Globus pallidus (tissue), 1 donor: ENCODE data around the gene SPARC.

Experiments
- DNase-seq: peaks from one replicate; pipeline ENCODE4 v3.0.0-alpha.2; 2015; ENCODE audit warnings: low spot score

Gene SPARC

DNA sequence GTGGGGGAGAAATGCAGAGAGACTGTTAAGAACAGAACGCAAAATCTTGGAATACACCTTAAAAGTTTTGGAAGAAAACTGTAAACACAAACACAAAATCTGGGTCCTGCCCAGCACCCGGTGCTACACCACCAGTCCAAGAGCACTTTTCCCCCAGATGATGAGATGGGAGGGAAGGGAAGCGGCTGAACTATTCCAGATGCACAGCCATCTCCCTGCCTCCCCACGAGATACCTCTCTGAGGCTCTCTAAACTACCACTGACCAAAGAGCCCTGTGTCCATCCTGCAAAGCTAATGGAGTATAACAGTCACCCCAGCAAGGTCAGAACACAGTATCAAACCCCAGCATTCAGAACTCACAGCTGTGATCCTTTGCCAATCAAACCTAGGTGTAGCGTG lies 8.0 kb downstream of the SPARC start:
- no peak for DNase-seq

DNA sequence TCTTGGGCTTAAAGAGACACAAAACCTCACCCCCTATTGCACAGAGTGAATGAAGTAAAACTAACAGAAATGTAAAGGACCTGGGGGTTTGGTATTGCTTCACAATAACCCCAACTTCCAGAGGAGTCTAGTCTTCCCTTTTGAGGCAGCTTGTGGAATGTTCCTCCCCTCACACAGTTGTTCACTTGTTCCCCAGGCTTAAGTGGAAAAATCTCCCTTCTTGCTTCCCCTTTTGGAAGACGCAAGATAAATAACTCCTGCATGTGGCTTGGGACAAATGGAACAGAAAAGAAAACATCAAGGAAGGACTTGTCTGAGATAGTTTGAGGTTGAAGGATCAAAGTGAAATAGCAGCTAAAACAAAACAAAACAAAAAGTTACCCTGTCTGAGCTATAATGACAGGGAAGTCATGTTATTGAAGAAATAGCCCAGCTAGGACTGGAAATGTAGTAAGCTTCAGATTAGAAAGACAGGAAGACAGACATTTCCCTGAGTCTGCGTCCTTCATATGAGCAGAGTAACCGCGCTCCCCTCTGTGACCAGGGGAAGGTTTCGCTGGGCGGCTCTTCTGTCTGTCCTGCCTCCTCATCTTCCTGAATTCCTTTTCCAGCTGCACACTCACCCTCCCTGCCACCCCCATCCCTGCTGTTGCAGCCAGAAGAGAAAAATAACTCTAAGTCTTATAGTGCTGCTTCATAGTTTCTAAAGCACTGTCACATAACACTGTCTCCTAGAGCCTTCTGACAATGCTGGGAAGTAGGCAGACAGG lies 8.8 kb downstream of the SPARC start:
- DNase-seq = no peak

DNA sequence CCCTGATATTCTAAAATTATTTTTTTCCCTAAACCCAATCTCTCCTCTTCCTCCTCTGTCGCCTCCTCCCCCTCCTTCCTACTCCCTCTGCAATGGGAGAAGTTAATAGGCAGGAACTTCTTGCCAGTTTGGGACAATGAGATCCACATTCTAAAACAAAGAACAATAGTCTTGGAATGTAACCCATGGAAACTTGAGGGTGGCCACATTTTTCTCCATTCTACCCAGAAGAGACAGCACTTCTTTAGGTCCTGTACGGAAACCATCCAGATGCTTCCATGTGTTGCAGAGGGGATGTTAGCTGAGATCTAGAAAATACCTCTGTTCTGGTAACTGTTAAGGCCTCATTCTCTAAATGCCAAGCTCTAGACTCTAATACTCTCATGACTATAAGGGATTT lies 10.0 kb downstream of the SPARC start:
- no peak for DNase-seq

DNA sequence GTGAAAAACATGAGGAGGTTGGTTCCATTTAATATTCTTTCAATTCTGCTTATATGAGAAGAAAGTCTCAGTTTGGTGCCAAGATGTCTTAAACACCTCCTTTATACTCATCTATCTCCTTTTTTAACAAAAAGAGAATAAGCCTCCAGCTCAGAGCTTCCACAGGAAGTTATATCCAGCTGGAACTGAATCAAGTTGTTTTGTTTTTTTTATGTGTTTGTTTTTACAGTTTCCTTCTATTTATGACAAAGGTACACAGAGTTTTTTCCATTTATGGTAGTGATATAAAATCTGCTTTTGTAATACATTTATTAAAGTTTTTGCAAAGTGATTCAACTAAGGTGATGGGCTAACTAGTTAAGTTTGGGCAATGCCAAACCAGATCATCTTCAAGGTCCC lies 10.4 kb downstream of the SPARC start:
- DNase-seq = no peak

DNA sequence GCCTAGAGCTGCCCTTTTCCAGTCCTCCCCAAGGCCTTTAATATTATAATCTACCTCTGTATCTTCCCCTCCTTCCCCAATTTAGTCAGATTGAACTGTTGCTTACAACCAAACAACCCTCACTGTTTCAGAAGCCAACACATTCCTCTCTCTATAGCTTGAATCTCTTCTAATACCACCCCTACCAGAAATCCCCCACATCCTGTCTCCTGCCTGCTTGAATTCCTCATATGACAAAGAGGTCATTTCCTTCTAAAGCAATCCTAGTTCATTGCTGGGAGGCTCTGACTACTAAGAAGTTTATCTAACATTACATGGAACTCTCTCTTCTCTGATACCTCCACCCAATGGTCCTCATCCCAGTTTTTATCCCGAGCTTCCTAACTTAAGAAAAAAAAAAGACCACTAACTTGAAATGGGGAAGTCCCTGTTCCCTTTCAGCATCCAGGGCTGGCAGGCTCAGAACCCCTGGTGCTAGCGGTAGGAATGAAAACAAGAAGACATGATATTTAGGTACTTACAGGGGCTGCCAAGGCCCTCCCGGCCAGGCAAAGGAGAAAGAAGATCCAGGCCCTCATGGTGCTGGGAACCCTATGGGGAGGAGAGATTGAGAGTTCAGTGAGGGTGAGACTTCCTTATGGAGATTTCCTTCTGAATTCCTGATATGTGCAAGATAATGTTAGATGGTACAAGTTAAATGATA lies 11.0 kb downstream of the SPARC start:
- DNase-seq = no peak

DNA sequence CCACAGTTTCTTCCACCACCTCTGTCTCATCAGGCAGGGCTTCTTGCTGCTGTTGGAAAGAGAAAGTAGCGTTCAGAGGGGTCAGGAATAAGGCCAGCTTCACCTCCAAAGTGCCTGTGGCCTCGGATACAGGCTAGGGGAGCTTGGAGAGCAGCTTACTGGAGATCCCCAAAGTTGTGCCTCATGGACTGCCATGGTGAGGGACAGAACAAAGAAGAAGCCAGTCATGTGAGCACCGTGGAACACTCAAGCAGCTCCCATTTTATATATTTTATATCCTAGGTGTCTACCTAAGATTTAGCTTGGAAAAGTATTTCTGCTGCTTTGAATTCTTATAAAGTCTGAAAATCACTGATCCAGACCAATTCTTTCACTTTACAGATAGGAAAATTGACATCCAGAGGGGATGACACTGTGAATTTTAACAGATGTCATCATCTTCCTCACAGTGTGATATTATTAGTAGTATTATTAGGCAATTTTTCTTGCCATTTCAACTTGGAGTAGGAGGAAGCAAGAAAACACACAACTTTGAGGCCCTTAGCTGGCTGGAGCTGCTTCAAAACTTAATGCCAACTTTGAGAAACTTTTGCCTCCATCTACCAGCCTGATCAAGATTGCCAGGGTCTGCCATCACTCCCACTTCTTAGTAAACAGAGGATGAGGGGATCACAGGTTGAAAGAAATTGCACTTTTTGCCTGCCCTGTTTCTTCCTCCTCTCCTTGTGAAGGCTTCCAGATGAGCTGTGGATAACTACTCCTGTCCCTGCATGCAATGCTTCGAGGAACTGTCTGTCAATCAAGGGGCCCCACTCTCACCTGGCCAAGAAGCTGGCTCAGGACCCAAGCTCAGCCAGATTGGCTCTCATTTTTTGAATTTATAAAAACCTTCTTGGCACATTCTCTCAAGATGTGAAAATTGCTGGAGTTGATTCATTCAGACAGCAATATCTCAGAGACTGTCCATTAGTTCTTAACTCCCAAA lies 11.8 kb downstream of the SPARC start:
- no peak for DNase-seq

DNA sequence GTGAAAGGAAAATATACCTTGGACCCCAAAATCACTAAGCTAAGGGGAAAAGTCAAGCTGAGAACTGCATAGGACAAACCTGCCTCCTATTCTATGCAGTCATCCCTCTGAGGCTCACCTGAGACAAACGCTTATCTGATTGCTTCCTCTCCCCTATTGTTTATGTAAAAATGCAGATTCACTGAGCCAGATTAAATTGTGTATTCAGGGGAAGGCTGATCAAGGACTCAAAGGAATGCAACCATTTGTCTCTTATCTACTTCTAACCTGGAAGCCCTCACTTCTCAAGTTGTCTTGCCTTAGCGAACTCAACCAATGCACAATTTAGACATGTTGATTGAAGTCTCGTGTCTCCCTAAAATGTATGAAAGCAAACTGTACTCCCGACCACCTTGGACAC lies 13.3 kb downstream of the SPARC start:
- DNase-seq = no peak

DNA sequence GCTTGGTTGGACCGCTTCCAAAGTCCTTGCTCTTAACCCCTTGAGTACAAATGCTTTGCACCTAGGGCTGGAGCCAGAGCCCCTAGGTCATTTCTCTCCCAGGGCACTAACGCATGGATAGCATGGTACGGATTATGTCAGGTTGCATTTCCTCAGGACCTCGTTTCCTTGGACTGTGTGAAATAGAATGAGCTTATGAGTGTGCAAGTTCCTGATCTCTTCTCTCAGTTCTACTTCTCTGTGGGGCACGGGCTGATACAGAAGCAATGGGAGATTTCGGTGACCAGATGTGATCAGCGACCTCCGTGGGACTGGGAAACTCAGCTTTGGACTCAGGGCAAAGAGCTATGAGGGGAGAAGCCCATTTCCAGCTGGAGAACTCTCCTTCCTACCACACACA lies 14.2 kb downstream of the SPARC start:
- DNase-seq = no peak

DNA sequence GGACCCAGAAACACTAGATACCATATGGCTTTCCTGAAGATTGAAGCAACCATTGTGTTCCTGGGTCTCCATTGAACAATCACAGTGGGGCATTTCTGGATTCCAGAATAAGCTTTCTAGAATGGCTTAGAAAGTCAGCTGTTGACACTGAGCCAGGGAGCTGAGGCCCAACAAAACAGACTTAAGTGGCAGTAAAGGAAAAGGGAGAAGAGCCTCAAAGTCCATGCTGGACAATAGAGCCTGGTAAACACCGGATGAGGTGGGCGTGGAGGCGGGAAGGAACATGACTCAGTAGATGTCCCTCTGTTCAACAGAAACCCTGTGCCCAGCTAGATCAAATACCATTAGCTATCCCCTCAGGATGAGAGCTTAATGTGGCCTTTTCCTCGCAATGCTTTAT lies 14.8 kb downstream of the SPARC start:
- DNase-seq = no peak

DNA sequence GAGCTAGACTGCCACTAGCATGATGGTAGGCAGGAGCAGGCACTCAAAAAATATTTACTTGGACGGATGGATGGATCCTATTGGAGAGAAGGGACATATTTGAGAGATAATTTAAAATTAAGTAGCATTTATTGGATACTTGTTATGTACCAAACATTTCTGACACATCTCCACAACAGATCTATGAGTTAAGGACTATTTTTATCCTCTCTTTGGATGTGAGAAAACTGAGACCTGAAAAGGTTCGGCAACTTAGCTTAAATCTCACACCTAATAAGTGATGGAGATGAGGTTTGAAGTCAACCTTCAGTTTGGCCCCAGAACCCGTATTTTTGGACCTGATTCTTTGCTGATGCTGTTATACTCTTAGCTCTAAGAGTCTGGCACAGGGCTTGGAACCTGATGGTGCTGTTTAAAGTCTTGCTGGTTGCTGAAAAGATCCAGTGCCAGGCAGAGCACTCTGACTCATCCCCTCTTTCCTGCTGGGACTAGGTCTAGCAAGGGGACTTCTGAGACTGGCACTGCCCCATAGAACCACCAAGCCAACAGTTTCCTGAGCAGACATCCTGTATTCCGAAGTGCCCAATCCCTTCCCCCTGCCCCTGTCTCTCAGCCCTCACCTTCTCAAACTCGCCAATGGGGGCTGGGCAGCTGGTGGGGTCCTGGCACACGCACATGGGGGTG lies 15.6 kb downstream of the SPARC start:
- no peak for DNase-seq

DNA sequence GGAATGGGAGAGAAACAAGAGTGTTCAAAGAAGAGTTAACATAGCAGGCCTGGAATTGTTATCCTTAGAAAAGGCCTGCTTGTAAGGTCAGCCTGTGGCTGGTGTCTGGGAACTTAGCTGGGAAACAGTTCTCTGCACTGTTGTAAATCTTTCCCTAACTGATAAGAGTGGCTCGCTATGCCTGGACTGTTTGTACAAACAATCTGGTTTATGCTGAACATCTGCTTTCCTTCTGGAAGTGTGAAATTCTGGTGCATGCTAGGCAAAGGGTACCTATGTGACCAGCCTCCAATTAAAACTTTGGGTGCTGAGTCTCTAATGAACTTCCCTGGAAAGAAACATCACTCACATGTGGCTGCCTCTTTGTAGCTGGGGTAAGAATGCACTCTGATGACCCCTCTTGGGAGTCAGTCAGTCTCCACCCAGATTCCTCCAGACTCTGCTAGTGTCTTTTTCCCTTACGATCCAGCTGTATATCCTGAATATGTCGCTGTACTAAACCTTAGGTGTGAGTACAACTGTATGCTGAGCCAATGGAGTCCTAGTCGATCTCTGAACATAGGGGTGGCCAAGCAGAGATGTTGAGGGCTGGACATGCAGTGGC lies 16.5 kb downstream of the SPARC start:
- DNase-seq = no peak

DNA sequence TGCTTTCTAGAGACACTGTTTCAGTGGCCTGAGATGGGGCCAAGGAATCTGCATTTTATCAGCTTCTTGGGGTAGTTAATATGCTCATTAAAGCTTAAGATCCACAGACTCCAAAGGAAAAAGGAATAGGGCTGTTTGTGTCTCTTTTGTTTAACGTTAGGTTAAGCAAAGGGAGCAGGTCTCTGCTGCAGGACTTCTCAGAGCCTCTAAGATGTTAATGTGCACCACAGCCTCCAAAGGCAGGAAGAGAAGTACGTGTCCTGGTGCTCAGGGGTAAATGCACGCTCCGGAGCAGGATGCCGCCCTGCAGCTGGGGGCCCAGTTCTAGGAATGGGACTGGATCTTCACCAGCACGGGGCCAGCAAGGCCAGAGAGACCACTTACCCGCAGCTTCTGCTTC lies 19.6 kb downstream of the SPARC start:
- DNase-seq = no peak

DNA sequence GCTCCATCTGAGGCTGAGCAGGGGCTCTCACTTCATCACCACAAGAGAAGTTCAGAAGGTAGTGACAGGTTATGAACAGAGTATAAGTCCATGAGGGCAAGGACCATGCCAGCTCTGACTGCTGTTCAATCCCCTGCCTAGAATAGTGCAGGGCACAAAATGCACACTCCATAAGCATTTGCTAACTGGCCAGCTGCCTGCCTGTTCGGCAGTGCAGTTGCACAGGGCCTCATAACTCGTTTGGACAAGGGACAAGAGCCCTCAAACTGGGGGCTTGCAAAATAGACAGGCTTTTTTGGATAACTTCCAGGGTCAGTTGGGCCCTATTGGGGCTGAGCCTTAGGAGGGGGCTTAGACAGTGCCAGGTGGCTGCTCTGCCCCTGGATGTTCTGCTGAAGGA lies 21.1 kb downstream of the SPARC start:
- DNase-seq = no peak

DNA sequence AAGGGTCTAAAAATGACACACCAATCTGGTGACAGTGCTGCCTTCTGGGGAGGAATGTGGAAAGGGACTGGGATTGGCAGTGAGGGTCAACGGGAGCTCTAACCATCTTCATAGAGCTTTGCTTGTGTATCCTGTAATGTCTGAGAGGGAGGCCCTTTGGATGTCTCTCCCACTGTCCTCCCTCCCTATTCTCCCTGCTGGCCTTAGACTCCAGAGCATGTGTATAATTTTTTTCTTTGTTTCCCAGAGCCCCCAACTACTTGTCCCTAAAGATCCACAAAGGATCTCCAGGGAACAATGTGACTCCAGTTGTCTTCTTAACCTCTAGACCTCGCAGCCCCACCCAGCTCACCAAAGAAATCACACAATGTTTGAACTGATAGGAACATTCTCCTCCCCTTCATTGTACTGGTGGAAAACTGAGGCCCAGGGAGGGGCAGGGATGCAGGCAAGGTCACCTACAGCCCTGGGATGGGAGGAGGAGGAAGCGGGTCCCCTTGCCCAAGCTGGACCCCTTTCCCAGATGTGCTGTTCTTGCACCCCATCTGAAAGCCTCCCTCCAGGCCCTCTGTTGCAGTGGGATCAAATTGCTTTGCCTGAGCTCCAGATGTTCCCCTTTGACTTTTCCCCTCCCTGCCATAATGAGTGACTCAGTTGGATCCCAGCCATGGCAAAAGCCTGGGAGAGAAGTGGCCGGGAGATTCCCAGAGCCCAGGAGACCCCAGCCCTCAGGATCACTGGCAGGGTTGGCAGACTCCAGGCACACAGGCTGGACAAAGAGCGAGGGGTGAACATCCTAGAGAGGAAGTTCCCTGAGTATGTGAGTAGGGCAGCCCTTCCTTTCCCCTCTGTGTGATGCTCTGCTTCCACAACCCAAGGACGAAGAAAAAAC lies 21.8 kb downstream of the SPARC start:
- no peak for DNase-seq

DNA sequence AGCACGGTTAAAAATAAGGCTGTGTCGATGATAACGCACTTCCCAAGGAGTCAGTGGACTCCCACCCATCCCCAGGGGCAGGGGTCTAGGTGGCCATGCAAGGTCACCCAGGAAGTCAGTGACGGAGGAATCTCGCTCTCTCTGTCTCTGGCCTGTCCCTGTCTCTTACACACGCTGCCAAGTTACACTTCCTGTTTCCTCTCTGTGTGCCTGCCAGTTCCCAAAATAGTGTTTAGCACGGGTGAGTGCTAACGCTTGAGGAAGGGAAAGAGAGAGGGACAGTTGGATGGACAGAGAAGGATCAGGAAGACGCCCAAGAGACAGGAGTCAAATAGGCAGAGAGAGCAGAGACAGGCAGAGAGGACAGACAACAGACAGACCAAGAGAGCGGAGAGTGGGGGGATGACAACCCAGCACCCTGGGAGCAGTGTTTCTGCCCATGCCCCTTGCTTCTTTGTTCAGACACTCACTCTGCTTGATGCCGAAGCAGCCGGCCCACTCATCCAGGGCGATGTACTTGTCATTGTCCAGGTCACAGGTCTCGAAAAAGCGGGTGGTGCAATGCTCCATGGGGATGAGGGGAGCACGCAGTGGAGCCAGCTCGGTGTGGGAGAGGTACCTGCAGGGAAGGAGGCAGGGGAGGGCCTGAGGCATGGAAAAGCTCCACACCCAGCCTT lies 23.0 kb downstream of the SPARC start:
- peak; percentile 64 for DNase-seq

DNA sequence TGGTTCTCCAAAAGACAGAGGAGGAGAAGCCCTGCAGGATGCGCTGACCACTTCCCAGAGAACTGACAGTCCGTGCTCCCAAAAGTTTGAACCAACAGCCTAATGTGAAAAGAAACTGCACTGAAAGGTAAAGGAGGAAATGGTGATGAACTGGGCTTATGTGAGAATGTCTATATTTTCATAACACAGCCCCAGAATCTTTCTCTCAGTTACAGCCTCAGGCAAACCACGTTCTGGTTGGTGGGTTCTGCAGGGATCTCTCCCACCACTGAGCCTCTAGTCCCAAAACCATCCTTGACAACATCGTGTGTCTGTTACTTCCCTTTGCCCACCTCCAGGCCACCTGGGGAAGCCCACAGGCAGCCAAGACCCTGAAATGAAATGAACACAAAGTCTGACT lies 23.9 kb downstream of the SPARC start:
- DNase-seq = no peak

DNA sequence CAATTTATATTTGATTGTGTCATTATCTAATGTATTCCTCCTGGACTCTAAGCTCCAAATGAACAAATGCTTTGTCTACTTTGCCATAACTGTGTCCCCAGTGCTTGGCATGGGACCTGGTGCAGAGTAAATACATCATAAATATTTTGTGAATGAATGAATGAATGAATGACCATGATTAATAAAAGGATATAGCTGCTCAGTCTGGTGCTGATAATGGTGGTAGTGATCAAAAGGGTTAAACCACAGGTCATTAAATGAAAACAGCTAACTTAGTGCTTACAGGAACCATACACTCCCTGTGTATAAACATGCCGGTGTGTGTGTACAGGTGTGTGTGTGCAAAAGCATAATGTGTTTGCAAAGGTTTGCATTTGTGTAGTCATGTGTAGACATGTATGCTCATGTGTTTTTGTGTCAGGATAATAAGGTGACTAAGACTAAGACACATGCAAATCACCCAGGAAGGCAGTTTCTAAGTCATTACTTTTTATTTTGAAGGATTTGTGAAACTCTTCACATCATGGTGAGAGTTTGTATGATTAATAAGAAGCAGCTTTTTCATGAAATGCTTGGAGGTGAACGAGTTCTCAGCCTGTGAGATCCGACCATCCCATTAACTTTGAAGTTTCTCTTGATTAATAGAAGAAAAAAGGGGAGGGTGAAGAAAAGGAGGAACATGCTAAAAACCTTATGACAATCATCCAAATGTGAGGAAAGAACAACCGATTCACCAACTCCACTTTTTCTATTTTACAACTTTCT lies 24.6 kb downstream of the SPARC start:
- DNase-seq = no peak

DNA sequence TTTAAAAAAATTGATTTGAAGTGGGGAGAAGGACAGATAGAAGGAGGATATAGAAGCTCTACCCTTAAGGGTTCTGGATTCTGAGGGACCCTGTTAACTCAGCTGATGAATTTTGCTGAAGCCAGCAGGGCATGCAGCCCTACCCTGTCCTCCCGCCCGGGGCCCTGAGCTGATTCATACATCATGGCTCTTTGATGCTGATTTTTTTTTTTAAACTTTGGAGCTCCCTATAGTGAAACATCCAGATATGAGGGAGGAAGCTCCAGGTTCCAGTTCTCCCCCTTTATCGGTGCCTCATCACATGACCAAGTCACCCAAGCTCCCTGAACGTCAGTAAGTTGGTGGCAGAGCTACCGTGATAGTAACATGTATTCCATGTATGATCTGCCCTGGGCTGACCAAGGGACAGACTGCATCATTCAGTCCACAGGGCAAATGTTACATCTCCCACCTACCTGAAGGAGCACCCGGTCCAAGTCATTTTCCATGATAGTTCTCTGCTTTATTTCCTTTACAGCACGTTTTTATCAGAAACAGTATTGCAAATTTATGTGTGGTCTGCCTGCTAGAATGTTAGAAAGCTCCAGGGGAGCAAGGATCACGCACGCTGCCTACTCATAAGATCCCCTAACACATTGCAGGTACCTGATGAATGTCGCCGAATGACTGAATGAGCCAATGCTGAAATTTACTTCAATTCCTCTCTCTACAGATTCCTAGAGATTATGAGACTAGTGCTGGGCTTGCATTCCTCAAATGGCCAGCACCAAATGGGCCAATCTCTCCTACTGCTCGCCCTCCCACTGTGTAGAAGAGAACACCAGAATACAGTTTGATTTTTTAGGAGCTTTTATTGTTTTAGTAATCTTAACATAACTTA lies 25.9 kb downstream of the SPARC start:
- DNase-seq = no peak
